CD14-positive monocyte (primary cell): ENCODE measurements around the gene PDIA2. TPM values are rescaled to one million over a fixed set of nuclear protein-coding genes. Genes with fewer than 3 reads are reported as not detected.

Source experiments
- DNase-seq, 3 donors: peaks; one replicate each; pipeline ENCODE4 v3.0.0-alpha.2; 2011 to 2022
- H2AFZ ChIP-seq: 2 replicates; pipeline ENCODE4 v1.6.0; 2012; ENCODE audit warnings: mild to moderate bottlenecking, low read depth, low read length, inconsistent platforms; ENCODE audit not compliant: insufficient read depth, poor library complexity, severe bottlenecking
- H3K27ac ChIP-seq, 2 donors: 1 replicate in 1 of 2; 2 replicates in 1 of 2; pipeline ENCODE4 v1.5.1; 2012 to 2013; ENCODE audit warnings: low read length in 2 of 2, control low read depth in 1 of 2, inconsistent platforms in 1 of 2, low read depth in 1 of 2, mild to moderate bottlenecking in 1 of 2
- H3K27me3 ChIP-seq, 2 donors: one replicate each; pipeline versions ENCODE4 v1.6.0 to v1.6.1; 2011 to 2013; ENCODE audit warnings: low read length in 2 of 2; ENCODE audit not compliant: control insufficient read depth in 2 of 2, insufficient read depth in 2 of 2
- H3K36me3 ChIP-seq, 2 donors: replicated peaks in 1 of 2; 1 replicate in 1 of 2; 2 replicates in 1 of 2; pipeline versions ENCODE4 v1.5.1 to v1.6.1; 2012 to 2013; ENCODE audit warnings: low read length in 2 of 2, control low read depth in 1 of 2, inconsistent platforms in 1 of 2, mild to moderate bottlenecking in 1 of 2; ENCODE audit not compliant: insufficient read depth in 2 of 2, control insufficient read depth in 1 of 2
- H3K4me1 ChIP-seq, 2 donors: 1 replicate in 1 of 2; 2 replicates in 1 of 2; pipeline versions ENCODE4 v1.5.1 to v1.6.1; 2012 to 2013; ENCODE audit warnings: low read length in 2 of 2, control low read depth in 1 of 2, inconsistent platforms in 1 of 2, mild to moderate bottlenecking in 1 of 2, moderate library complexity in 1 of 2; ENCODE audit not compliant: insufficient read depth in 2 of 2, control insufficient read depth in 1 of 2
- H3K4me2 ChIP-seq: replicated peaks from 2 replicates; pipeline ENCODE3; 2012; ENCODE audit warnings: low read length, moderate library complexity, mild to moderate bottlenecking; ENCODE audit not compliant: poor library complexity, severe bottlenecking; ENCODE audit errors: extremely low read depth
- H3K4me3 ChIP-seq, 3 experiments: fragments of 200-600 bp in 1 of 3; sonication (generic) in 1 of 3; replicated peaks in 1 of 3; 1 replicate in 2 of 3; 2 replicates in 1 of 3; pipeline ENCODE4 v1.5.1; 2011 to 2013; ENCODE audit warnings: low read length in 3 of 3, mild to moderate bottlenecking in 3 of 3, control low read depth in 2 of 3, low read depth in 2 of 3, inconsistent platforms in 1 of 3, moderate library complexity in 1 of 3
- H3K79me2 ChIP-seq: 2 replicates; pipeline ENCODE4 v1.6.0; 2012; ENCODE audit warnings: mild to moderate bottlenecking, control low read depth, inconsistent platforms, low read length, moderate library complexity; ENCODE audit not compliant: insufficient read depth
- H3K9ac ChIP-seq: 2 replicates; pipeline ENCODE4 v1.6.0; 2017; ENCODE audit warnings: low read length, mild to moderate bottlenecking; ENCODE audit not compliant: insufficient read depth, poor library complexity, severe bottlenecking
- H3K9me3 ChIP-seq, 2 donors: replicated peaks in 1 of 2; 1 replicate in 1 of 2; 2 replicates in 1 of 2; pipeline versions ENCODE4 v1.5.1 to v1.6.1; 2012 to 2013; ENCODE audit warnings: low read length in 2 of 2, control low read depth in 1 of 2; ENCODE audit not compliant: control insufficient read depth in 1 of 2, insufficient read depth in 1 of 2
- H4K20me1 ChIP-seq: 2 replicates; pipeline ENCODE4 v1.6.0; 2012; ENCODE audit warnings: mild to moderate bottlenecking, low read length, control low read depth, moderate library complexity; ENCODE audit not compliant: insufficient read depth
- H3K27ac Mint-ChIP-seq, 7 donors: one replicate each; pipeline ENCODE4 v1.8.0; 2020; ENCODE audit warnings: mild to moderate bottlenecking in 7 of 7, mixed read lengths in 7 of 7, moderate library complexity in 6 of 7, inconsistent platforms in 2 of 7
- H3K27me3 Mint-ChIP-seq, 3 donors: one replicate each; pipeline ENCODE4 v1.8.0; 2021 to 2022; ENCODE audit warnings: low read depth in 3 of 3, mild to moderate bottlenecking in 3 of 3, mixed read lengths in 3 of 3, moderate library complexity in 3 of 3, inconsistent platforms in 1 of 3
- H3K36me3 Mint-ChIP-seq, 2 donors: one replicate each; pipeline ENCODE4 v1.8.0; 2020; ENCODE audit warnings: mixed read lengths in 2 of 2, inconsistent platforms in 1 of 2, mild to moderate bottlenecking in 1 of 2
- H3K4me1 Mint-ChIP-seq: one replicate; pipeline ENCODE4 v1.8.0; 2020; ENCODE audit warnings: mild to moderate bottlenecking, mixed read lengths
- H3K4me3 Mint-ChIP-seq, 2 donors: one replicate each; pipeline ENCODE4 v1.8.0; 2020; ENCODE audit warnings: mild to moderate bottlenecking in 2 of 2, mixed read lengths in 2 of 2, moderate library complexity in 1 of 2
- H3K9me3 Mint-ChIP-seq, 7 donors: one replicate each; pipeline ENCODE4 v1.8.0; 2020 to 2022; ENCODE audit warnings: mixed read lengths in 7 of 7, mild to moderate bottlenecking in 6 of 7, moderate library complexity in 6 of 7, inconsistent platforms in 2 of 7
- CTCF ChIP-seq: fragments of 200-600 bp; IDR thresholded peaks from one replicate; pipeline ENCODE4 v1.8.0; 2022; ENCODE audit warnings: antibody characterized with exemption, mild to moderate bottlenecking
- WGBS: methylation state at CpG from one replicate; pipeline ENCODE4 v1.1.5; 2013; ENCODE audit warnings: missing lambda C conversion rate; ENCODE audit not compliant: insufficient coverage; 5-methylcytosine and 5-hydroxymethylcytosine counted together
- intact Hi-C, 2 donors: fragments of 100-400 bp; cut with micrococcal nuclease; formaldehyde crosslinking; loops; one replicate each; pipeline versions ENCODE4 v1.15.0 to v1.15.1; 2023
- polyA minus RNA-seq: library from RNA; depleted of rRNA, polyadenylated mRNA; stranded (reverse); fragments of >200 nt; gene quantifications from 2 replicates; pipeline ENCODE4 v1.2.3, GENCODE V29; 2012
- polyA plus RNA-seq, 3 donors: library from polyadenylated mRNA; depleted of rRNA in 1 of 3; unstranded in 2 of 3; stranded (reverse) in 1 of 3; fragments of 300-500 nt in 2 of 3; fragments of >200 nt in 1 of 3; fragmentation: Illumina TruSeq in 2 of 3; gene quantifications; 1 replicate in 2 of 3; 2 replicates in 1 of 3; pipeline ENCODE4 v1.2.3, GENCODE V29; 2012 to 2021
- total RNA-seq, 12 experiments: library from RNA in 1 of 12; stranded (reverse) in 1 of 12; fragments of 120-200 nt in 1 of 12; gene quantifications; one replicate each; pipeline ENCODE4 v1.2.4 and lab custom pipeline; 2013 to 2026; ENCODE audit warnings: mixed read lengths in 6 of 12, inconsistent platforms in 1 of 12

The PDIA2 gene
- not detected for total RNA-seq (2013)
- polyA plus RNA-seq, result not detected
- polyA minus RNA-seq, result not detected in 2 replicates
- total RNA-seq (lab: John Stamatoyannopoulos, UW), result 0 to 0.35 (median 0) reads per million in 11 experiments

GRCh38 chr16:283033-283805 lies at the start of gene PDIA2:
Gene PDIA2 (plus strand): TSS chr16:283164. CDS start chr16:283170, 6 bp downstream.
- H2AFZ ChIP-seq, result no peak within 1 kb of the TSS
- peaks cover 15 to 20% of the 10 kb centered on the region in 2 donors for H3K36me3 ChIP-seq
- Mint-ChIP-seq H3K4me3 (no peak within 1 kb of the TSS), H3K4me1 (no peaks in the 10 kb centered on the region), H3K36me3 (peaks cover 14 to 21% of the 10 kb centered on the region in 2 donors), H3K27me3 (peaks cover 22 to 42% (median 35%) of the 10 kb centered on the region in 3 donors), H3K9me3 (peaks cover 0 to 22% (median 8%) of the 10 kb centered on the region in 7 donors), H3K27ac (peak within 1 kb of the TSS in 1 of 7 donors; percentile 87)
- H3K79me2 ChIP-seq, result no peaks in the 10 kb centered on the region
- H3K27me3 ChIP-seq, result peaks cover 9 to 35% of the 10 kb centered on the region in 2 donors
- H3K4me1 ChIP-seq, result no peaks in the 10 kb centered on the region
- peaks cover 12 to 25% of the 10 kb centered on the region in 2 donors for H3K9me3 ChIP-seq
- H4K20me1 ChIP-seq, result no peaks in the 10 kb centered on the region
- H3K27ac ChIP-seq, result no peak within 1 kb of the TSS
- DNase-seq, result no peak
- WGBS, result 85% methylated on average over 22 of the region's 25 CpGs
- no peak for TF ChIP-seq CTCF
- intact Hi-C loops, result no loop called here
- H3K4me3 ChIP-seq, result no peak within 1 kb of the TSS
- no peak within 1 kb of the TSS for H3K4me2 ChIP-seq
- H3K9ac ChIP-seq, result no peak within 1 kb of the TSS

- WGBS, result under 1% methylated on average over 85 of the region's 85 CpGs
- H3K9me3 ChIP-seq, result no peaks in the 10 kb centered on the region
- intact Hi-C loops, result loop anchor here (2.0 to 5.0 kb wide), 2 partner anchors 97 to 118 kb away; partner anchors contain the start of genes AXIN1 (in 1 of the 2) and NPRL3 (in 1 of the 2)
- peak within 1 kb of the TSS; percentile 79 to 95 (median 94) for H3K4me3 ChIP-seq
- H2AFZ ChIP-seq, result peak within 1 kb of the TSS; percentile 88
- H3K27ac ChIP-seq, result peak within 1 kb of the TSS; percentile 100
- peak within 1 kb of the TSS; percentile 88 for H3K4me2 ChIP-seq
- H3K9ac ChIP-seq, result peak within 1 kb of the TSS; percentile 100
- peaks cover 0 to 7% of the 10 kb centered on the region in 2 donors for H3K36me3 Mint-ChIP-seq
- peak within 1 kb of the TSS; percentile 96 to 99 for H3K4me3 Mint-ChIP-seq
- H3K4me1 ChIP-seq, result peaks cover 18 to 20% of the 10 kb centered on the region in 2 donors
- peak; percentile 41 for TF ChIP-seq CTCF
- peak; percentile 94 to 95 (median 95) for DNase-seq
- H3K27me3 ChIP-seq, result no peaks in the 10 kb centered on the region
- H3K79me2 ChIP-seq, result peaks cover 8% of the 10 kb centered on the region
- no peaks in the 10 kb centered on the region for H4K20me1 ChIP-seq
- H3K27me3 Mint-ChIP-seq, result peaks cover 0 to 6% (median 1%) of the 10 kb centered on the region in 3 donors
- H3K4me1 Mint-ChIP-seq, result peaks cover 13% of the 10 kb centered on the region
- H3K9me3 Mint-ChIP-seq, result peaks cover 0 to 3% (median 0%) of the 10 kb centered on the region in 7 donors
- no peaks in the 10 kb centered on the region for H3K36me3 ChIP-seq
- peak within 1 kb of the TSS; percentile 100 for H3K27ac Mint-ChIP-seq
Observed at GRCh38 chr16:234468-235305, 48.3 kb upstream of the PDIA2 start, which contains the start of gene FAM234A. Gene FAM234A (plus strand): TSS chr16:234821. CDS start chr16:254414, 19,593 bp downstream.
